ENCODE data around the gene POLR3E.

Gene POLR3E

GRCh38 chr16:22328081-22328725, 31.0 kb downstream of the POLR3E start:
- peaks cover 98% of the 10 kb centered on the region for H3K36me3 ChIP-seq (ENCODE audit: insufficient read depth, low read length)
- no peaks in the 10 kb centered on the region for H3K79me2 ChIP-seq (ENCODE audit: insufficient read depth, low read length)
- H2AFZ ChIP-seq (ENCODE audit: low read depth, low read length): no peak overlapping the region
- H3K4me3 ChIP-seq (ENCODE audit: low read depth in 1 of 2, low read length in 2 of 2): no peak overlapping the region
- no peak overlapping the region for H3K4me2 ChIP-seq (ENCODE audit: insufficient read depth, low read length)
- DNase-seq (no peak), ATAC-seq (ENCODE audit: insufficient read depth, low read depth) (no peak)
- H3K27me3 ChIP-seq (ENCODE audit: insufficient read depth, low read length, poor library complexity): no peaks in the 10 kb centered on the region
- H3K9me3 ChIP-seq (ENCODE audit: insufficient read depth, low read length, severe bottlenecking): no peaks in the 10 kb centered on the region
- H4K20me1 ChIP-seq (ENCODE audit: insufficient read depth, low read length): peaks cover 31% of the 10 kb centered on the region
- TF ChIP-seq CTCF (IDR thresholded peaks at IDR 0.05; ENCODE audit: borderline replicate concordance, extremely low read depth, low read length, poor library complexity, severe bottlenecking): no peak
- no peak for TF ChIP-seq EZH2 (IDR thresholded peaks at IDR 0.05; ENCODE audit: borderline replicate concordance, low read depth, low read length, severe bottlenecking)
- no peaks in the 10 kb centered on the region for H3K4me1 ChIP-seq (ENCODE audit: insufficient read depth, low read length)
- H3K27ac ChIP-seq (ENCODE audit: low read length): no peak overlapping the region
- H3K9ac ChIP-seq (ENCODE audit: low read depth, low read length): no peak overlapping the region

- no peak overlapping the region for H3K4me2 ChIP-seq (ENCODE audit: insufficient read depth, low read length)
- no peaks in the 10 kb centered on the region for H3K79me2 ChIP-seq (ENCODE audit: insufficient read depth, low read length)
- peaks cover 98% of the 10 kb centered on the region for H3K36me3 ChIP-seq (ENCODE audit: insufficient read depth, low read length)
- no peak overlapping the region for H3K4me3 ChIP-seq (ENCODE audit: low read depth in 1 of 2, low read length in 2 of 2)
- H3K27me3 ChIP-seq (ENCODE audit: insufficient read depth, low read length, poor library complexity): no peaks in the 10 kb centered on the region
- no peak overlapping the region for H2AFZ ChIP-seq (ENCODE audit: low read depth, low read length)
- H4K20me1 ChIP-seq (ENCODE audit: insufficient read depth, low read length): peaks cover 24% of the 10 kb centered on the region; the same call in 1 of the 2 replicates
- ATAC-seq (ENCODE audit: insufficient read depth, low read depth) (no peak), DNase-seq (no peak)
- no peaks in the 10 kb centered on the region for H3K4me1 ChIP-seq (ENCODE audit: insufficient read depth, low read length)
- no peaks in the 10 kb centered on the region for H3K9me3 ChIP-seq (ENCODE audit: insufficient read depth, low read length, severe bottlenecking)
- H3K9ac ChIP-seq (ENCODE audit: low read depth, low read length): no peak overlapping the region
- TF ChIP-seq EZH2 (IDR thresholded peaks at IDR 0.05; ENCODE audit: borderline replicate concordance, low read depth, low read length, severe bottlenecking): no peak
- TF ChIP-seq CTCF (IDR thresholded peaks at IDR 0.05; ENCODE audit: borderline replicate concordance, extremely low read depth, low read length, poor library complexity, severe bottlenecking): no peak
- no peak overlapping the region for H3K27ac ChIP-seq (ENCODE audit: low read length)
Observed at GRCh38 chr16:22329199-22329695, 32.0 kb downstream of the POLR3E start.

- no peaks in the 10 kb centered on the region for H3K4me1 ChIP-seq (ENCODE audit: insufficient read depth, low read length)
- peaks cover 98% of the 10 kb centered on the region for H3K36me3 ChIP-seq (ENCODE audit: insufficient read depth, low read length)
- H4K20me1 ChIP-seq (ENCODE audit: insufficient read depth, low read length): peaks cover 19% of the 10 kb centered on the region; the same call in 1 of the 2 replicates
- H3K4me2 ChIP-seq (ENCODE audit: insufficient read depth, low read length): no peak overlapping the region
- no peak for ATAC-seq (ENCODE audit: insufficient read depth, low read depth)
- H2AFZ ChIP-seq (ENCODE audit: low read depth, low read length): no peak overlapping the region
- no peak overlapping the region for H3K9ac ChIP-seq (ENCODE audit: low read depth, low read length)
- no peak overlapping the region for H3K4me3 ChIP-seq (ENCODE audit: low read depth in 1 of 2, low read length in 2 of 2)
- no peak for DNase-seq
- H3K27me3 ChIP-seq (ENCODE audit: insufficient read depth, low read length, poor library complexity): no peaks in the 10 kb centered on the region
- H3K79me2 ChIP-seq (ENCODE audit: insufficient read depth, low read length): no peaks in the 10 kb centered on the region
- H3K27ac ChIP-seq (ENCODE audit: low read length): no peak overlapping the region
- TF ChIP-seq EZH2 (IDR thresholded peaks at IDR 0.05; ENCODE audit: borderline replicate concordance, low read depth, low read length, severe bottlenecking): no peak
- no peak for TF ChIP-seq CTCF (IDR thresholded peaks at IDR 0.05; ENCODE audit: borderline replicate concordance, extremely low read depth, low read length, poor library complexity, severe bottlenecking)
- no peaks in the 10 kb centered on the region for H3K9me3 ChIP-seq (ENCODE audit: insufficient read depth, low read length, severe bottlenecking)
Observed at GRCh38 chr16:22330326-22330725, 33.1 kb downstream of the POLR3E start.

Measured in DND-41 (cell line).